ENCODE results near the gene GPR37. TPM values are rescaled to one million over a fixed set of nuclear protein-coding genes. Genes with fewer than 3 reads are reported as not detected.

Gene GPR37
- total RNA-seq, 1 experiment from 2014 or later = 1.9 TPM

DNA sequence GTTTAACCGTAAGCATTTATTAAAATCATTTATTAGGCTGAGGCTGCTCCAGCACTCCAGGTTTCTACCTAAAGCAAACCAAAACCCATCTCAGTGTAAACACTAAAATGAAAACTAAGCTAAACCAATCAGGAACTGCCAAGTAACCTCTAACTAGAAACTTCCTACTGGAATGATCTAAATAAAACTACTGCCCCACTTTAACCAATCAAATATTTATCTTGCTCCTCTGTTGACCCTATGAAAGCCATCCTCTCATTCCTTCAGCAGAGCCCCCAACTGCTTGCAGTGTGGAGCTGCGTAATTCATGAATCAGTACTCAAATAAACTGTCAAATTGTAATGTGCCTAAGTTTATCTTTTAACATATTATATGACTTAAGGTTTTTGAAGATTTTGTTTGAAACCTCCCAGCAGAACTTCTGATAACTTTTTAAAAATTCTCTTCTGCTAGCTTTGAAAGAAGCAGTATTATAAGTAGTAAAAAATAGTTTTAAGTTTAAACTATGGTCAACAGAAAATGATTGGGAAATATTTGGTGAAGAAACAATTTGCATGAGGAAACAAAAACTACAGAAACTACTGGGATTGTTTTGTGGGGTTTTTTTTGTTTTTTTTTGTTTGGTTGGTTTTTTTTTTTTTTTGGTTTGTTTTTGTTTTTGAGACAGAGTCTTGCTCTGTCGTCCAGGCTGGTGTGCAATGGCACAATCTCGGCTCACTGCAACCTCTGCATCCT is 47.4 kb downstream of the GPR37 start:
- ChIA-PET POLR2A (interaction anchor here (1.2 to 6.8 kb wide), 2 partner anchors 9 to 16 kb away, joined by 5 to 36 read pairs; no protein-coding TSS in a partner anchor), CTCF (interaction anchor here (0.7 to 1.2 kb wide), 3 partner anchors 16 to 59 kb away, joined by 3 to 4 read pairs (median 4); no protein-coding TSS in a partner anchor)
- Mint-ChIP-seq H3K36me3 (ENCODE audit: insufficient read depth, unreplicated experiment) (no peaks in the 10 kb centered on the region), H3K4me1 (ENCODE audit: insufficient read depth, unreplicated experiment) (peaks cover 11% of the 10 kb centered on the region), H3K9me3 (ENCODE audit: unreplicated experiment) (no peaks in the 10 kb centered on the region), H3K27ac (ENCODE audit: low read depth, unreplicated experiment) (no peak overlapping the region), H3K27me3 (ENCODE audit: insufficient read depth, unreplicated experiment) (no peaks in the 10 kb centered on the region), H3K4me3 (ENCODE audit: unreplicated experiment) (no peak overlapping the region)
- TF ChIP-seq CTCF (IDR thresholded peaks at IDR 0.05; ENCODE audit: unreplicated experiment) = no peak
- no TSS peak for BruUV-seq (replicated peaks)
- no peak for DNase-seq (ENCODE audit: unreplicated experiment)
- intact Hi-C loops (cut with micrococcal nuclease) = no loop called here

DNA sequence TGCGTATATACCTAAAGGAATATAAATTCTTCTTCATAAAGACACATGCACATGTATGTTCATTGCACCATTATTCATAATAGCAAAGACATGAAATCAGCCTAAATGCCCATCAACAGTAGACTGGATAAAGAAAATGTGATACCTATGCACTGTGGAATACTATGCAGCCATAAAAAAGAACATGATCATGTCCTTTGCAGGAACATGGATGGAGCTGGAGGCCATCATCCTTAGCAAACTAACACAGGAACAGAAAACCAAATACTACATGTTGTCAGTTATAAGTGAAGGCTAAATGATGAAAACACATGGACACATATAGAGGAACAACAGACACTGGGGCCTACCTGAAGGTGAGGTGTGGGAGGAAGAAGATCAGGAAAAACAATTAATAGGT is 48.7 kb downstream of the GPR37 start:
- Mint-ChIP-seq H3K36me3 (ENCODE audit: insufficient read depth, unreplicated experiment) (no peaks in the 10 kb centered on the region), H3K9me3 (ENCODE audit: unreplicated experiment) (no peaks in the 10 kb centered on the region), H3K4me1 (ENCODE audit: insufficient read depth, unreplicated experiment) (peaks cover 3% of the 10 kb centered on the region), H3K27ac (ENCODE audit: low read depth, unreplicated experiment) (no peak overlapping the region), H3K4me3 (ENCODE audit: unreplicated experiment) (no peak overlapping the region), H3K27me3 (ENCODE audit: insufficient read depth, unreplicated experiment) (no peaks in the 10 kb centered on the region)
- BruUV-seq (replicated peaks) = no TSS peak
- POLR2A ChIA-PET = interaction anchor here (1.3 to 1.8 kb wide), 2 partner anchors 14 to 49 kb away, joined by 3 to 6 read pairs; partner anchors contain the start of gene GPR37
- CTCF ChIA-PET = no interaction called here
- TF ChIP-seq CTCF (IDR thresholded peaks at IDR 0.05; ENCODE audit: unreplicated experiment) = no peak
- DNase-seq (ENCODE audit: unreplicated experiment) = no peak
- intact Hi-C loops (cut with micrococcal nuclease) = no loop called here

DNA sequence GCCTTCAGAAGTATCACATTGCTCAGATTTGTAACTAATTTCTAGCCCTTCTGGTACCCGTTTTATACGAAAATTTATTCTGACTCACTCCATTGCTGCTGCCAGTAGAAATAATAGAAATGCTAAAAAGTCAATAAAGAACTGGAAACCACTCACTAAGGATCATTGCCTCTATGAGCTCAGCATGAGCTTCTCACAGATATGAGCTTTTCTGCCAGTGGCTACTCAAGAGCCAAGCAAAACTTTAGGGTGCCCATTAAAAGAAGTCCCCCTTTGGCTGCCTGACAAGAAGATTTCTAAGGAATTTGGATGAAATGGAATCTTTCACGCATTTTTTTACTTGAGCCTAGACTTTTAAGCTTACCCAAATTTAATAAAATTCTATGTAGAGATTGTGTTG is 52.5 kb downstream of the GPR37 start:
- DNase-seq (ENCODE audit: unreplicated experiment) = no peak
- BruUV-seq (replicated peaks) = no TSS peak
- no peak for TF ChIP-seq CTCF (IDR thresholded peaks at IDR 0.05; ENCODE audit: unreplicated experiment)
- no peaks in the 10 kb centered on the region for H3K27me3 Mint-ChIP-seq (ENCODE audit: insufficient read depth, unreplicated experiment)
- intact Hi-C loops (cut with micrococcal nuclease) = no loop called here
- no peak overlapping the region for H3K27ac Mint-ChIP-seq (ENCODE audit: low read depth, unreplicated experiment)
- peaks cover 3% of the 10 kb centered on the region for H3K9me3 Mint-ChIP-seq (ENCODE audit: unreplicated experiment)
- CTCF ChIA-PET = no interaction called here
- POLR2A ChIA-PET = interaction anchor here (1.2 to 2.8 kb wide), 2 partner anchors 8 to 10 kb away, joined by 5 to 14 read pairs; no protein-coding TSS in a partner anchor
- peaks cover 6% of the 10 kb centered on the region for H3K4me1 Mint-ChIP-seq (ENCODE audit: insufficient read depth, unreplicated experiment)
- H3K4me3 Mint-ChIP-seq (ENCODE audit: unreplicated experiment) = no peak overlapping the region
- H3K36me3 Mint-ChIP-seq (ENCODE audit: insufficient read depth, unreplicated experiment) = no peaks in the 10 kb centered on the region

DNA sequence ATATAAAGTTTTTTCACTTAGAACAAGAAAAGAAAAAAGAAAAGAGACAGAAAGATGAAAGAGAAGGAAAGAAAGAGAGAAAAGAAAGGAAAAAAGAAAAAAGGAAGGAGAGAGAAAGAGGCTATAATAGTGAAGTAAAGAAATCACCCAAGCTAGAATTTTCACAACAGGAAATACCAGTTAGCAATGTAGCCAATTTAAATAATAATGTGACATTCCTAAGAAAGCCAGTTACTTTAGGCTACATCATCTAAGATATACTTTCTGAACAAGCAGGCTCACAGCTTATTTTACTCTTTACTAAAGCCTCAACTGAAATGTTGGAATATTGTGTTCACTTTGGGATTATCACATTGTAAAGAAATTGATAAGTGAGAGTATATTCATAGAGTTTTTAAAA is 53.6 kb downstream of the GPR37 start:
- intact Hi-C loops (cut with micrococcal nuclease) = no loop called here
- H3K4me1 Mint-ChIP-seq (ENCODE audit: insufficient read depth, unreplicated experiment) = peaks cover 6% of the 10 kb centered on the region
- CTCF ChIA-PET = interaction anchor here (1.1 kb wide), 1 partner anchor 9 kb away, joined by 3 read pairs; no protein-coding TSS in a partner anchor
- BruUV-seq (replicated peaks) = no TSS peak
- POLR2A ChIA-PET = interaction anchor here (0.7 to 2.8 kb wide), 2 partner anchors 9 to 11 kb away, joined by 4 to 14 read pairs; no protein-coding TSS in a partner anchor
- no peak for DNase-seq (ENCODE audit: unreplicated experiment)
- peaks cover 13% of the 10 kb centered on the region for H3K9me3 Mint-ChIP-seq (ENCODE audit: unreplicated experiment)
- no peaks in the 10 kb centered on the region for H3K36me3 Mint-ChIP-seq (ENCODE audit: insufficient read depth, unreplicated experiment)
- no peak overlapping the region for H3K4me3 Mint-ChIP-seq (ENCODE audit: unreplicated experiment)
- H3K27me3 Mint-ChIP-seq (ENCODE audit: insufficient read depth, unreplicated experiment) = no peaks in the 10 kb centered on the region
- TF ChIP-seq CTCF (IDR thresholded peaks at IDR 0.05; ENCODE audit: unreplicated experiment) = no peak
- no peak overlapping the region for H3K27ac Mint-ChIP-seq (ENCODE audit: low read depth, unreplicated experiment)

All from MCF 10A (cell line).